ENCODE measurements around the gene KMT2B. TPM values are rescaled to one million over a fixed set of nuclear protein-coding genes. Genes with fewer than 3 reads are reported as not detected.

KMT2B gene
- polyA plus RNA-seq, 5 donors = 21.3 to 40.3 (median 28.0) TPM

DNA sequence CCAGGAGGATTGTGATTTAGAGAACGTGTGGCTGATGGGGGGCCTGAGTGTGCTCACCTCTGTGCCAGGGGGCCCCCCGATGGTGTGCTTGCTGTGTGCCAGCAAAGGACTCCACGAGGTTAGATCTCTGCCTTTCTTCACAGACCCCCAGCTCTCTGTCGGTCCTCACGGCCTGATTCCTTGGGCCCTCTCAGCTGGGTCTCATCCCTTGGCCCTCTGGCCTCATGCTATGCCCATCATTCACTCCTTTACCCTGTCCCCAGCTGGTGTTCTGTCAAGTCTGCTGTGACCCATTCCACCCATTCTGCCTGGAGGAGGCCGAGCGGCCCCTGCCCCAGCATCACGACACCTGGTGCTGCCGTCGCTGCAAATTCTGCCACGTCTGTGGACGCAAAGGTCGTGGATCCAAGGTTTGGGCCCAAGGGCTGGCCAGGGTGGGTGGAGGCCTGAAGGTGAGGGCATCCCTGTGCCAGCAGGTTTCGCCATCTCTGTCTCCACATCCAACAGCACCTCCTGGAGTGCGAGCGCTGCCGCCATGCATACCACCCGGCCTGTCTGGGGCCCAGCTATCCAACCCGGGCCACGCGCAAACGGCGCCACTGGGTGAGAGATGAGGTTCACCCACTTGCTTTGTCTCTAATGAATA lies 7.5 kb downstream of the KMT2B start:
- DNase-seq = no peak

DNA sequence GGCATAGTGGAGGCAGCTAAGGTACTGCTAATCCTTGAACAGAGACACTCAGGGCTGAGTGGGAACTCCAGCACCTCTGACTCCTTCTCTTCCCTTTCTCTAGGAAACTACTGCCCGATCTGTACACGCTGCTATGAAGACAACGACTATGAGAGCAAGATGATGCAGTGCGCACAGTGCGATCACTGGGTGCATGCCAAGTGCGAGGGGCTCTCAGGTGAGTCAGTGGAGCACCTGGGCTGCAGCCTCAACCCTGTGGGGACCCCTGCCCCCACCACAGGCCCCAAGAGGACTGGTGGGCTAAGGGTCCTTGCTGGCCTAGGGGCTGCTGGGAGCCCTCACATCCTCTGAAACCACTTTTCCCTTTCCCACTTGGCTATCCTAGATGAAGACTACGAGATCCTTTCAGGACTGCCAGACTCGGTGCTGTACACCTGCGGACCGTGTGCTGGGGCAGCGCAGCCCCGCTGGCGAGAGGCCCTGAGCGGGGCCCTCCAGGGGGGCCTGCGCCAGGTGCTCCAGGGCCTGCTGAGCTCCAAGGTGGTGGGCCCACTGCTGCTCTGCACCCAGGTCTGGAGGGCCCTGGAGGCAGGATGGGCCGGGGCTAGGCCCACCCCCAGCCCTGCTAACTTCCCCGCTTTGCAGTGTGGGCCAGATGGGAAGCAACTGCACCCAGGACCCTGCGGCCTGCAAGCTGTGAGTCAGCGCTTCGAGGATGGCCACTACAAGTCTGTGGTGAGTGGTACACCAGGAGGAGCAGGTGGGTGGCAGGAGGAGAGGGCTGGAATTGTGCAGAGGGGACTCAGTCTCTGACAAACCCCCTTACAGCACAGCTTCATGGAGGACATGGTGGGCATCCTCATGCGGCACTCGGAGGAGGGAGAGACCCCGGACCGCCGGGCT lies 9.5 kb downstream of the KMT2B start:
- no peak for DNase-seq

DNA sequence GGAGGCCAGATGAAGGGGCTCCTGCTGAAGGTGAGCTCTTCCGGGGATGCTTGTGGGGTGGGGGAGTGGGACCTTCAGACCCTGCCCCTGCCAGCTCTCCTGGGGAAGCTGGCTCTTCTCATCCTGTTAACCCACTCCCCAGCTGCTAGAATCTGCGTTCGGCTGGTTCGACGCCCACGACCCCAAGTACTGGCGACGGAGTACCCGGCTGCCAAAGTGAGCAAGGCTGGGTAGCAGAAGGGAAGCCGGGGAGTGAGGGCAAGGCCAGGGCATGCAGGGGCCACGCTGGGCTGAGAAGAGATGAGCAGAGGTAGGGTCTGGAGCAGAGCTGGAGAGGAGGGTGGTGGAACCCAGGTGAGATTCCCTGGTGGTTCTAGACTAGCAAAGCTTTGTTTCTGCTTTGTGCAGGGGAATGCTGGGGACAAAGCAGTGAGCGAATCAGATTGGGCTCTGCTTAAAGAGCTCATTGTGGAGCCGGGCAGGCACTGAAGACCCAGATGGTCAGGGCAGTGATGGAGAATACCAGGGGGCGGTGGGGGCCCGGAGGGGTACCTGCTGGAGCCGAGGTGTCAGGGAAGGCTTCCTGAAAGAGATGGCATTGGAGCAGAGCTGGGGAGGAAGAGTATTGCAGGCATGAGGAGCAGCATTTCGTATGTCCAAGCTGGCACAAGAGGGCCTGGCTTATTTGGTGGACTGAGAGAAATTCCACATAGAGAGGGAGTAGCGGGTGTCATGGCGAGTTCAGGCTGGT lies 10.3 kb downstream of the KMT2B start:
- no peak for DNase-seq

DNA sequence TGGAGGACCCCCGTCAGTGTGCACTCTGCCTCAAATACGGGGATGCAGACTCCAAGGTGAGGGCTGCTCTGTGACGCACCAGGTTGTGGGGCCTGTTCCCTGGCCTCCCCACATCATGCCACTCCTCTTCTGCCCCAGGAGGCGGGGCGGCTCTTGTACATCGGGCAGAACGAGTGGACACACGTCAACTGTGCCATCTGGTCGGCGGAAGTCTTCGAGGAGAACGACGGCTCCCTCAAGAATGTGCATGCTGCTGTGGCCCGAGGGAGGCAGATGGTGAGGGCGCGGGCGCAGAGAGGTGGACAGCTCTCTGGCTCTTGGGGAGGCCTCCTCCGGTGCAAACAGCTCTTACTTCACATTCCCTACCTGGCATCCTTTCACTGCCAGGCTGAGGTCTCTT lies 11.2 kb downstream of the KMT2B start:
- DNase-seq = no peak

DNA sequence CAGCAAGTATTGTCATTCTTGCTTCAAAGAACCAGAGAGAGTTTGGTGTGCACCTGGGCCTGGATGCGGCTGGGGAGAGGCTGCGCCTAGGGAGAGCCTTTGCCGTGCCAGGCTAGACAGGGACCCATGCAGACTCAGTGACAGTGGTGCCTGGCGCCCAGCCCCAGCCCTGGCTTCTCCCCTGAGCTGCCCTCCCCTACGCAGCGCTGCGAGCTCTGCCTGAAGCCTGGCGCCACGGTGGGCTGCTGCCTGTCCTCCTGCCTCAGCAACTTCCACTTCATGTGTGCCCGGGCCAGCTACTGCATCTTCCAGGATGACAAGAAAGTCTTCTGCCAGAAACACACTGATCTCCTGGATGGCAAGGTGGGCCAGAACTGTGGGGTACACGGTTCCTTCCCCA lies 12.0 kb downstream of the KMT2B start:
- no peak for DNase-seq

DNA sequence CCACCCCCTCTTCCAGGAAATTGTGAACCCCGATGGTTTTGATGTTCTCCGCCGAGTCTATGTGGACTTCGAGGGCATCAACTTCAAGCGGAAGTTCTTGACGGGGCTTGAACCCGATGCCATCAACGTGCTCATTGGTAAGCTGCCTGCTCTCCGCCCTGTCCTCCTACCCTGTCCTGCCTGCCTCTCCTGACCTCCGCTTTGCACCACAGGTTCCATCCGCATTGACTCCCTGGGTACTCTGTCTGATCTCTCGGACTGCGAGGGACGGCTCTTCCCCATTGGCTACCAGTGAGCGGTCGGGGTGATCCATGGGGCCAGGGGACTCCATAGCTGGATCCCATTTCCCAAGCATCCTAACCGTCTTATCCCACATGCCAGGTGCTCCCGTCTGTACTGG lies 12.5 kb downstream of the KMT2B start:
- DNase-seq = no peak

DNA sequence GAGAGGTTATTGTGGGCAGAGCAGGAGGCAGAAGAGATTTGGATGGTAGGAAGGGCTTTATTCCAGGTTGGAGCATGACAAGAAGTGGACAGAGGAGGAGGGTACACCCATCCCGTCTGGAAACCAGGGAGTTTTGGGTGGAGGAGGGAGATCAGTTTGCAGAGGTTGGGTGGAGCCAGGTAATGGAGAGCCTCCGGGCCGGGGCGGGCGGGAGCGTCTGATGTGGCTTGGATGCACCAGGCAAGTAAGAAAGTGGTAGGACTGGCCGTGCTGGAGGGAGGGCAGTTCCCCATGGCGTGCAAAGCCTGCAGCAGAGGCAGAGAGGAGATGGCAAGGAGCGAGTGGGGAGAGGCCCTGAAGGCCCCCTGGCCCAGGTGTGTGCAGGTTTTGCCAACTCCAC lies 13.6 kb downstream of the KMT2B start:
- DNase-seq = no peak

DNA sequence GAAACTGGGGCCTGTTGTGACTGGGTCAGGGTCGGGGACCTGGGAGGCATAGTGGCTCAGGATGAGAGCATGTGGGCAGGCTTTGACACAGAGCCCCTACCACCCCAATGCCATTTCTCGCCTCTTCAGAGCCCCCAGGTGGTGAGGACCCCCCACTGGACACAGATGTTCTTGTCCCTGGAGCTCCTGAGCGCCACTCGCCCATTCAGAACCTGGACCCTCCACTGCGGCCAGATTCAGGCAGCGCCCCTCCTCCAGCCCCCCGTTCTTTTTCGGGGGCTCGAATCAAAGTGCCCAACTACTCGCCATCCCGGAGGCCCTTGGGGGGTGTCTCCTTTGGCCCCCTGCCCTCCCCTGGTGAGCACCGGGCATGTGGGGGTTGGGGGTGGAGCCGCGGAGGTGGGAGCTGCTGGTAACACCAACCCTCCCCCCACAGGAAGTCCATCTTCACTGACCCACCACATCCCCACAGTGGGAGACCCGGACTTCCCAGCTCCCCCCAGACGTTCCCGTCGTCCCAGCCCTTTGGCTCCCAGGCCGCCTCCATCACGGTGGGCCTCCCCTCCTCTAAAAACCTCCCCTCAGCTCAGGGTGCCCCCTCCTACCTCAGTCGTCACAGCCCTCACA lies 14.1 kb downstream of the KMT2B start:
- DNase-seq = no peak

DNA sequence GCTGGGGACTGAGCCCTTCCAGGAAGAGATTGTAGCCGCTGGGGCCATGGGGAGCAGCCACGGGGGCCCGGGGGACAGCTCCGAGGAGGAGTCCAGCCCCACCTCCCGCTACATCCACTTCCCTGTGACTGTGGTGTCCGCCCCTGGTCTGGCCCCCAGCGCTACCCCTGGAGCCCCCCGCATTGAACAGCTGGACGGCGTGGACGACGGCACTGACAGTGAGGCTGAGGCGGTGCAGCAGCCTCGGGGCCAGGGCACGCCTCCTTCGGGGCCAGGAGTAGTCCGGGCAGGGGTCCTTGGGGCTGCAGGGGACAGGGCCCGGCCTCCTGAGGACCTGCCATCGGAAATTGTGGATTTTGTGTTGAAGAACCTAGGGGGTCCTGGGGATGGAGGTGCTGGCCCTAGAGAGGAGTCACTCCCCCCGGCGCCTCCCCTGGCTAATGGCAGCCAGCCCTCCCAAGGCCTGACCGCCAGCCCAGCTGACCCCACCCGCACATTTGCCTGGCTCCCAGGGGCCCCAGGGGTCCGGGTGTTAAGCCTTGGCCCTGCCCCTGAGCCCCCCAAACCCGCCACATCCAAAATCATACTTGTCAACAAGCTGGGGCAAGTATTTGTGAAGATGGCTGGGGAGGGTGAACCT lies 14.9 kb downstream of the KMT2B start:
- DNase-seq = no peak

DNA sequence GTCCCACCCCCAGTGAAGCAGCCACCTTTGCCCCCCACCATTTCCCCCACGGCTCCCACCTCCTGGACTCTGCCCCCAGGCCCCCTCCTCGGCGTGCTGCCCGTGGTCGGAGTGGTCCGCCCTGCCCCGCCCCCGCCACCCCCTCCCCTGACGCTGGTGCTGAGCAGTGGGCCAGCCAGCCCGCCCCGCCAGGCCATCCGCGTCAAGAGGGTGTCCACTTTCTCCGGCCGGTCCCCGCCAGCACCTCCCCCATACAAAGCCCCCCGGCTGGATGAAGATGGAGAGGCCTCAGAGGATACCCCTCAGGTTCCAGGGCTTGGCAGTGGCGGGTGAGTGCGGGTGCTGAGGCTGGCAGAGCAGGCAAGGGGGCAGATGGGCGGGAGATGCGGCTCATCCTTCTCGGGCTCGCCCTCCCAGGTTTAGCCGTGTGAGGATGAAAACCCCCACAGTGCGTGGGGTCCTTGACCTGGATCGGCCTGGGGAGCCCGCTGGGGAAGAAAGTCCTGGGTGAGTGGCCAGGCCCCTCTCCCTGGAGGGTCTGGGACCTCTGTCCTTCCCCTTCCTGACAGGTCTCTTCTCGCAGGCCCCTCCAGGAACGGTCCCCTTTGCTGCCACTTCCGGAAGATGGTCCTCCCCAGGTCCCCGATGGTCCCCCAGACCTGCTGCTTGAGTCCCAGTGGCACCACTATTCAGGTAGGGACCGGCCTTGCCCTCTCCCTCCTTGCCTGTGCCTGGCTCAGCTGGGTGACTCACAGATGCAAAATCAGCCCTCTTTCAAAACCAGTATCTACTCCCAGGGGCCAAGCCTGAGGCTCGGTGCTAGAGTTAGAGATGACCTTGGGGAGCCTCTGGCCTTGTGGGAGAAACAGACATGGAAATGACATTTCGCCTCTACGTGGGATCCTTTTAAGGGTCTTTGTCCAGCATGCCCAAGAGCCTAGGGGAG lies 15.7 kb downstream of the KMT2B start:
- DNase-seq = no peak

DNA sequence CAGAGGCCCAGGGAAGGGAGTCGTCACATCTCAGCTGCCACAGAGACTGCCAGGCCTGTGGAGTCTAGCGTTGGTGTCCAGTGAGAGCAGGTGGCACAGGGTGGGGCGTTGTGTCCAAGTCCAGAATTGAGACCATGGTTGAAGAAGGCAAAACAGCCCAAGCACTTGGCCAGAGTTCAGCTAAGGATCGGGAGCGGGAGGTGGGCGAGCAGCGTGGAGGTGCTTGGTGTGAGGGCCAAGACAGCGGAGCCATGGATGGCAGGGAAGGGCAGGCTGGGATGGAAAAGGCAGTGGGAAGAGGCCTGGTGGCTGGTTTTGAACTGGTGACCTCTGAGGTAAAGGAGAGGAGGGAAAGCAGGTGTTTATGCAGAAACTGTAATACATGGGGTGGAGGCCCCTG lies 16.5 kb downstream of the KMT2B start:
- DNase-seq = no peak

DNA sequence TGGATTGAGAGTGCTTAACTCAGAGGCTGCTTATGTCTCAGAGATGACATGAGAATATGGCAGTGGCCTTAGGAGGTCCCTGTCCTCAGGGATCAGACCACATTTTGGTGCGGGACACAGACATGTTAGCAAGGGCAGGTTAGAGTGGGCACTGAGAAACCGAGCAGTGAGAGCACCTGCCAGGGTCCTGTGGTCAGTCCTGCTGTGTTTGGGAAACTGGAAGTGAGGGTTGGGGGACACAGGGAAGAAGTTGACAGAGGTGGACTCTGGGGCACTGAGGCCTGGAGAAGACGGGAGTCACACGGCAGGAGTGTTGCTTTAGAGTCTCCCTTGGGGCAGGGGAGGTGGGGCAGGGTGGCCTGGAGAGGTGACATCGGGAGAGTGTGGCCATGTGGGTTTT lies 17.1 kb downstream of the KMT2B start:
- DNase-seq = no peak

DNA sequence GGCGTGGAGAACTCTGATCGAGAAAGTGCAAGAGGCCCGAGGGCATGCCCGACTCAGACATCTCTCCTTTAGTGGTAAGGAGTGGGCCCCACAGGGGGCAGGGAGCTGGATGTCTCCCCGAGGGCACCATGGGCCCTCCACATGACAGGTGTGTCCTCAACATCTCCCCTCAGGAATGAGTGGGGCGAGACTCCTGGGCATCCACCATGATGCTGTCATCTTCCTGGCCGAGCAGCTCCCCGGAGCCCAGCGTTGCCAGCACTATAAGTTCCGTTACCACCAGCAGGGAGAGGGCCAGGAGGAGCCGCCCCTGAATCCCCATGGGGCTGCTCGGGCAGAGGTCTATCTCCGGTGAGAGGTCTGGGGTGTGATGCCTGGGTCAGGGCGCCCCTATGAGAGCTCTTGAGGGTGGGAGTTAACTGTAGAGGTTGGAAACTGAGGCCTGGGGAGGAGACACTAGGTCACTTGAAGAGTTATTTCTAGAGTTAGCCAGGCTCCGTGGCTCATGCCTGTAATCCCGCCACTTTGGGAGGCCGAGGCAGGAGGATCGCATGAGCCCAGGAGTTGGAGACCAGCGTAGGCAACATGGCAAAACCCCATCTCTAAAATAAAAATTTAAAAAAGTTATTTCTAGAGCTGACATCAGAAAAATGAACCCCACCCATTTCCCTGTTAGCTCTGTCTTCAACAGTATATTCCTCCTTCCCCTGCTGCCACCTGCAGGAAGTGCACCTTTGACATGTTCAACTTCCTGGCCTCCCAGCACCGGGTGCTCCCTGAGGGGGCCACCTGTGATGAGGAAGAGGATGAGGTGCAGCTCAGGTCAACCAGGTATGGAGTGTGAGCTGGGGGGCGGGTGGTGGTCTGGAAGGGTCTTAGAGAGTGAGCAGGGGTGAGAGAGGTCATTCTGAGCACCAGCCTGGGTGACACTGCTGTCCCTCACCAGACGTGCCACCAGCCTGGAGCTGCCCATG lies 19.4 kb downstream of the KMT2B start:
- no peak for DNase-seq

DNA sequence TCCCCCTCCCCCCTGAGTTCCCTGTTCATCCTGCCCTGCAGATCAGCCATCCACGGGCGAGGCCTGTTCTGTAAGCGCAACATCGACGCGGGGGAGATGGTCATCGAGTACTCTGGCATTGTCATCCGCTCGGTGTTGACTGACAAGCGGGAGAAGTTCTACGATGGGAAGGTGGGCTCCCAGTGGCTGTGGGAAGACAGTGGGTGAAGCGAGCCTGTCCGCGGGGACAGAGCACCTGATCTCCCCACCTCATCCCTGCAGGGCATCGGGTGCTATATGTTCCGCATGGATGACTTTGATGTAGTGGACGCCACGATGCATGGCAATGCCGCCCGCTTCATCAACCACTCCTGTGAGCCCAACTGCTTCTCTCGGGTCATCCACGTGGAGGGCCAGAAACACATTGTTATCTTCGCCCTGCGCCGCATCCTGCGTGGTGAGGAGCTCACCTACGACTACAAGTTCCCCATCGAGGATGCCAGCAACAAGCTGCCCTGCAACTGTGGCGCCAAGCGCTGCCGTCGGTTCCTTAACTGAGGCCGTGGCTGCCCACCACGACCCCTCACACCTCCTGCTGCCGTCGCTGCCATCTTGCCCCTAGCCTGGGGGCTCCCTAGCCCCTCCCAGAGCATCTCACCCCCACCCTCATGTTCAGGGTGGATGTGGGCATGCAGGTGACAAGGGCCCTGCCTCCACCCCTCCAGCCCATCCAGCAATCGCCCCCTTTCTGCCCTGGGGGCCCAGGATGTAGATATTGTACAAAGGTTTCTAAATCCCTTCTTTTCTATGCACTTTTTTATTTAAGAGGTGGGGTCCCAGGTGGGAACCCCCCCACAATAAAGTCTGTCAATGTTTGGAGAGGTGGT lies 20.5 kb downstream of the KMT2B start:
- DNase-seq = no peak

DNA sequence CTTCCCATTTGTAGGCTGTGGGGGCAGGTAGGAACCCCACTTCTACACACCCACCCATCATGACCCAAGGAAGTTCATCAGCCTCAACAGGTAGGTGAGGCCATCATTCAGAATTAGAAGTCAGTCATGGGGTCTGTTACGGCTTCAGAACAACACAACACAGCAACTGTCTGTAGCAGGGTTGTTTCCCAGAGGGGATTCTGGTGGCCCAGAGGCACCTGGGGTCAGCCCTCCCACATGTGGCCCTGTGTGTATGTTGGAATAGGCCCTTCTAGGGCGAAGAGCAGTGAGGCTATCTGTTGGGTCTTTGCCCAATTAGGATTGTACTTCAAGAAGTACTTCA lies 21.1 kb downstream of the KMT2B start:
- DNase-seq = no peak

DNA sequence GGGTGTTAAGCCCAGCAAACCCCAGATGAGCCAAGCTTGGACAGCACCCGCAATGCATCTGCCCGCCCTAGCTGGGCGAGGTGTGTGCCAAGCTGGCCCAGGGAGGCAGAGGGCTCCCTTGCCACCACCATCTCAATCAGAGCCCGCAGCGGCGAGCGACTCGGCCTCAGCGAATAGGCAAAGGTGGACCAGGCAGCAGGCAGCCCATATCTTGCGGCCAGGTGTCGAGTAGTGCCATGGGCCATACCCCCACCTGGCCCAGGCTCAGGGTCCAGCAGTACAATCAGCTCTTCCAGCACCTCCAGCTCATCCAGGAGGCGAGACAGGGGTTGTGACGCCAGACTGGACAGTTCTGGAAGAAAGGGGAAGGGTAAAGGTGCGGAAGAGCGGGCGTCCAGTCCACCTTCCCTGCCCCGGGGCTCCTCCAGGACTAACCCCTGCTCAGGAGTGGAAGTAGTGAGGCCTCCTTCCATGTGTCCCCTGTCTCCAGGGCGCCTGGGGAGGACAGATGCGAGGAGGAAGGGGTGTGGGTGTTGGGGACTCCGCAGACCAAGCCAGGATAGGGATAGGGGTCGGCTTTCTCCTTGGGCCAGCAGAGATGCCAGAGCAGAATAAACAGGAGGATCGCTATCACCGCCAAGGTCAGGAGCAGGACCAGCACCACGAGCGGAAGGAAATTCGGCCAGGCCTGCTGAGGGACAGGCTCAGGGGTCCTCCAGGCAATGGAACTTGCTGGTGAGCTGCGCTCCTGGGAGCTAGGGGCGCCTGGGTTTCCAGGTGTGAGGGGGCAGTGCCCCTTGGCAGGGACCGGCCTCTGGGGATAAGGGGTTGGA lies 21.7 kb downstream of the KMT2B start:
- DNase-seq = no peak

DNA sequence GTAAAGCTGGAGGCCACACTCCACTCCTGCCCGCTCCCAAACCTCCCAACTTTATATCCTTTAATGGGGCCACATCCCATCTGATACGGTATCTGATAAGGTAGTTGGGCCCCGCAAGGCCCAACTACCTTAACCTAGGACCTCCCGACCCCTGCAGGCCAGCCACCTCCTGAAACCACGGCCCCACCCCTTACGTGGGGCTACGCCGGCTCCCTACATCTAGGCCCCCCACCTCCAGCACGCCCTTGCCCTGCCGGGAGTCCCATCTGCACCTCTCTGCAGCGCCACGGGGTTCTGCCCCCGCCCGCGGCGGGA lies 22.3 kb downstream of the KMT2B start:
- DNase-seq = no peak
